ENCODE data around the gene CNNM4.

CNNM4 gene

GRCh38 chr2:96759548-96759947, 1.2 kb upstream of the CNNM4 start:
- FAIRE-seq, result no peak

GRCh38 chr2:96760986-96761832, 507 bp downstream of the CNNM4 start:
- no peak for FAIRE-seq

GRCh38 chr2:96762529-96763311, 2.0 kb downstream of the CNNM4 start:
- no peak for FAIRE-seq

- FAIRE-seq, result no peak
Measured at GRCh38 chr2:96763511-96764252, 3.0 kb downstream of the CNNM4 start.

GRCh38 chr2:96764253-96764637, 3.5 kb downstream of the CNNM4 start:
- FAIRE-seq, result no peak

- no peak for FAIRE-seq
Measured at GRCh38 chr2:96767135-96767871, 6.6 kb downstream of the CNNM4 start.

GRCh38 chr2:96768083-96768561, 7.4 kb downstream of the CNNM4 start:
- no peak for FAIRE-seq

- no peak for FAIRE-seq
Measured at GRCh38 chr2:96769814-96770213, 9.1 kb downstream of the CNNM4 start.

GRCh38 chr2:96770442-96771202, 9.9 kb downstream of the CNNM4 start:
- no peak for FAIRE-seq

GRCh38 chr2:96771796-96772618, 11.3 kb downstream of the CNNM4 start:
- no peak for FAIRE-seq

GRCh38 chr2:96772903-96773671, 12.4 kb downstream of the CNNM4 start:
- no peak for FAIRE-seq

- no peak for FAIRE-seq
Measured at GRCh38 chr2:96773922-96774321, 13.2 kb downstream of the CNNM4 start.

- FAIRE-seq, result no peak
Measured at GRCh38 chr2:96775160-96775559, 14.5 kb downstream of the CNNM4 start.

GRCh38 chr2:96783388-96783787, 22.7 kb downstream of the CNNM4 start:
- no peak for FAIRE-seq

- FAIRE-seq, result no peak
Measured at GRCh38 chr2:96787411-96787810, 26.7 kb downstream of the CNNM4 start.

GRCh38 chr2:96788442-96789244, 27.9 kb downstream of the CNNM4 start:
- no peak for FAIRE-seq

- FAIRE-seq, result no peak
Measured at GRCh38 chr2:96789245-96789617, 28.5 kb downstream of the CNNM4 start.

GRCh38 chr2:96792772-96793749, 32.4 kb downstream of the CNNM4 start:
- no peak for FAIRE-seq
